Right atrium auricular region (tissue), 2 donors: ENCODE measurements around the gene DOK4. TPM values are rescaled to one million over a fixed set of nuclear protein-coding genes. Genes with fewer than 3 reads are reported as not detected.

Experiments
- DNase-seq: peaks from one replicate; pipeline ENCODE4 v3.0.0-alpha.2; 2019; ENCODE audit warnings: low spot score
- H3K27ac ChIP-seq, 2 donors: fragments of 200-600 bp; sonication (generic); 1 replicate in 1 of 2; 2 replicates in 1 of 2; pipeline ENCODE4 v1.5.1; 2016 to 2019
- H3K27me3 ChIP-seq, 2 donors: fragments of 200-600 bp; sonication (generic); one replicate each; pipeline versions ENCODE4 v1.5.1 to v1.6.0; 2017 to 2019
- H3K36me3 ChIP-seq: fragments of 200-600 bp; sonication (generic); one replicate; pipeline ENCODE4 v1.5.1; 2016
- H3K4me1 ChIP-seq, 2 donors: fragments of 200-600 bp; sonication (generic); one replicate each; pipeline versions ENCODE4 v1.5.1 to v1.6.0; 2017 to 2019
- H3K4me3 ChIP-seq, 2 donors: fragments of 200-600 bp; sonication (generic); 1 replicate in 1 of 2; 2 replicates in 1 of 2; pipeline ENCODE4 v1.5.1; 2017 to 2019; ENCODE audit warnings: mild to moderate bottlenecking in 1 of 2, moderate library complexity in 1 of 2
- H3K9me3 ChIP-seq, 2 donors: fragments of 200-600 bp; sonication (generic); one replicate each; pipeline ENCODE4 v1.5.1; 2019
- CTCF ChIP-seq, 2 donors: fragments of 200-600 bp; sonication (generic); IDR thresholded peaks; one replicate each; pipeline ENCODE4 v1.5.1; 2019; ENCODE audit warnings: antibody characterized with exemption in 2 of 2
- total RNA-seq, 2 donors: library from RNA; depleted of rRNA; stranded (reverse); fragments of >200 nt; gene quantifications; one replicate each; pipeline ENCODE4 v1.1.0, GENCODE V29; 2016

DOK4 gene
- total RNA-seq, 2 donors from 2014 or later, result 15.2 to 34.2 TPM

- Histone ChIP-seq H3K9me3 (no peaks in the 10 kb centered on the region), H3K27me3 (no peaks in the 10 kb centered on the region), H3K4me3 (no peak overlapping the region), H3K27ac (no peak overlapping the region), H3K4me1 (no peaks in the 10 kb centered on the region), H3K36me3 (peaks cover 3% of the 10 kb centered on the region)
- no peak for DNase-seq
- TF ChIP-seq CTCF (IDR thresholded peaks at IDR 0.05), result no peak
Observed at GRCh38 chr16:57507136-57508034, 21.1 kb upstream of the DOK4 start.

GRCh38 chr16:57505169-57505568 is 18.9 kb upstream of the DOK4 start:
- Histone ChIP-seq H3K9me3 (no peaks in the 10 kb centered on the region), H3K36me3 (no peaks in the 10 kb centered on the region), H3K27me3 (no peaks in the 10 kb centered on the region), H3K27ac (no peak overlapping the region), H3K4me3 (no peak overlapping the region), H3K4me1 (no peaks in the 10 kb centered on the region)
- DNase-seq, result no peak
- TF ChIP-seq CTCF (IDR thresholded peaks at IDR 0.05), result no peak

- Histone ChIP-seq H3K27me3 (no peaks in the 10 kb centered on the region), H3K4me3 (no peak overlapping the region), H3K36me3 (no peaks in the 10 kb centered on the region), H3K4me1 (no peaks in the 10 kb centered on the region), H3K9me3 (no peaks in the 10 kb centered on the region), H3K27ac (no peak overlapping the region)
- no peak for TF ChIP-seq CTCF (IDR thresholded peaks at IDR 0.05)
- DNase-seq, result no peak
Observed at GRCh38 chr16:57504491-57504890, 18.2 kb upstream of the DOK4 start.

GRCh38 chr16:57504001-57504400 is 17.7 kb upstream of the DOK4 start:
- H3K36me3 ChIP-seq, result no peaks in the 10 kb centered on the region
- no peak for TF ChIP-seq CTCF (IDR thresholded peaks at IDR 0.05)
- no peaks in the 10 kb centered on the region for H3K9me3 ChIP-seq
- no peak overlapping the region for H3K27ac ChIP-seq
- H3K4me3 ChIP-seq, result no peak overlapping the region
- no peak for DNase-seq
- no peaks in the 10 kb centered on the region for H3K27me3 ChIP-seq
- no peaks in the 10 kb centered on the region for H3K4me1 ChIP-seq

GRCh38 chr16:57503366-57503765 is 17.1 kb upstream of the DOK4 start:
- Histone ChIP-seq H3K4me3 (no peak overlapping the region), H3K27me3 (no peaks in the 10 kb centered on the region), H3K27ac (no peak overlapping the region), H3K36me3 (no peaks in the 10 kb centered on the region), H3K9me3 (no peaks in the 10 kb centered on the region), H3K4me1 (no peaks in the 10 kb centered on the region)
- no peak for TF ChIP-seq CTCF (IDR thresholded peaks at IDR 0.05)
- no peak for DNase-seq
